IMR-90 (cell line): ENCODE results near the gene TRAPPC12. TPM values are rescaled to one million over a fixed set of nuclear protein-coding genes. Genes with fewer than 3 reads are reported as not detected.

Experiments
- ATAC-seq: fragments of 200-7000 bp; cut with Tn5 transposase; 2 replicates; pipeline ENCODE4 v1.9.1; 2020; ENCODE audit warnings: low read depth, mild to moderate bottlenecking, moderate library complexity
- BruUV-seq: library from RNA; stranded (reverse); fragments of 400-500 nt; replicated peaks from 2 replicates; lab custom pipeline; 2021; lab: Mats Ljungman, UMichigan
- CTCF ChIA-PET: fragments of 300-600 bp; formaldehyde crosslinking; extraction: SDS; loops from one replicate; lab custom pipeline; 2021; ENCODE audit warnings: antibody characterized with exemption; lab: Yijun Ruan, JAX
- POLR2A ChIA-PET: fragments of 300-600 bp; sonication (Branson Sonifier 250); formaldehyde crosslinking; loops from one replicate; lab custom pipeline; 2022; ENCODE audit warnings: antibody characterized with exemption; ENCODE audit not compliant: unreplicated experiment; lab: Charles Lee
- DNase-seq: peaks from one replicate; pipeline ENCODE4 v3.0.0; 2013
- H2AFZ ChIP-seq: replicated peaks from 2 replicates; pipeline ENCODE3; 2013; ENCODE audit warnings: low read length, mild to moderate bottlenecking; ENCODE audit not compliant: poor library complexity
- H2AK5ac ChIP-seq: 2 replicates; pipeline ENCODE4 v1.6.1; 2013; ENCODE audit warnings: low read depth, low read length, inconsistent platforms
- H2AK9ac ChIP-seq: replicated peaks from 2 replicates; pipeline ENCODE3; 2013; ENCODE audit warnings: mild to moderate bottlenecking, low read depth, low read length, moderate library complexity; ENCODE audit not compliant: poor library complexity
- H2BK120ac ChIP-seq: 2 replicates; pipeline ENCODE4 v1.6.1; 2013; ENCODE audit warnings: low read depth, low read length, inconsistent platforms
- H2BK15ac ChIP-seq: 3 replicates; pipeline ENCODE4 v1.6.1; 2013; ENCODE audit warnings: low read depth, low read length, inconsistent platforms
- H2BK20ac ChIP-seq: 2 replicates; pipeline ENCODE4 v1.6.1; 2013; ENCODE audit warnings: low read depth, mild to moderate bottlenecking, inconsistent platforms, low read length, moderate library complexity
- H2BK5ac ChIP-seq: 2 replicates; pipeline ENCODE4 v1.6.1; 2013; ENCODE audit warnings: mild to moderate bottlenecking, low read depth, low read length, inconsistent platforms; ENCODE audit not compliant: poor library complexity, severe bottlenecking
- H3K14ac ChIP-seq: replicated peaks from 2 replicates; pipeline ENCODE4 v1.6.1; 2013; ENCODE audit warnings: low read depth, low read length, inconsistent platforms
- H3K18ac ChIP-seq: 2 replicates; pipeline ENCODE4 v1.6.1; 2013; ENCODE audit warnings: low read depth, low read length, control low read depth
- H3K23ac ChIP-seq: 2 replicates; pipeline ENCODE4 v1.6.1; 2013; ENCODE audit warnings: low read depth, low read length, inconsistent platforms
- H3K27ac ChIP-seq: 2 replicates; pipeline ENCODE4 v1.5.1; 2013; ENCODE audit warnings: mild to moderate bottlenecking, control low read depth, low read length; ENCODE audit not compliant: insufficient read depth
- H3K27me3 ChIP-seq: 2 replicates; pipeline ENCODE4 v1.6.1; 2013; ENCODE audit warnings: low read length; ENCODE audit not compliant: control insufficient read depth, insufficient read depth
- H3K36me3 ChIP-seq: 2 replicates; pipeline ENCODE4 v1.6.1; 2013; ENCODE audit warnings: low read length, mixed read lengths; ENCODE audit not compliant: control insufficient read depth, insufficient read depth
- H3K4ac ChIP-seq: 2 replicates; pipeline ENCODE4 v1.6.1; 2013; ENCODE audit warnings: low read depth, low read length, inconsistent platforms
- H3K4me1 ChIP-seq: 2 replicates; pipeline ENCODE4 v1.6.1; 2013; ENCODE audit warnings: low read length, mixed read lengths; ENCODE audit not compliant: control insufficient read depth, insufficient read depth
- H3K4me2 ChIP-seq: 2 replicates; pipeline ENCODE4 v1.6.1; 2013; ENCODE audit warnings: low read depth, mild to moderate bottlenecking, control low read depth, low read length, moderate library complexity
- H3K4me3 ChIP-seq: 2 replicates; pipeline ENCODE4 v1.5.1; 2013; ENCODE audit warnings: low read depth, mild to moderate bottlenecking, control low read depth, low read length, moderate library complexity; ENCODE audit not compliant: insufficient read depth
- H3K56ac ChIP-seq: 2 replicates; pipeline ENCODE4 v1.6.1; 2013; ENCODE audit warnings: low read length, inconsistent platforms; ENCODE audit not compliant: insufficient read depth; ENCODE audit errors: extremely low read depth
- H3K79me1 ChIP-seq, 2 experiments: 2 replicates each; pipeline ENCODE4 v1.6.1; 2013; ENCODE audit warnings: low read length in 2 of 2, inconsistent platforms in 1 of 2, low read depth in 1 of 2
- H3K9ac ChIP-seq: 2 replicates; pipeline ENCODE4 v1.6.1; 2013; ENCODE audit warnings: low read depth, low read length, control low read depth
- H3K9me1 ChIP-seq: 2 replicates; pipeline ENCODE4 v1.6.1; 2013; ENCODE audit warnings: low read length, inconsistent platforms; ENCODE audit not compliant: insufficient read depth
- H3K9me3 ChIP-seq: 2 replicates; pipeline ENCODE4 v1.6.1; 2013; ENCODE audit warnings: low read length; ENCODE audit not compliant: control insufficient read depth, insufficient read depth
- H4K20me1 ChIP-seq: 2 replicates; pipeline ENCODE4 v1.6.1; 2013; ENCODE audit warnings: low read length, inconsistent platforms; ENCODE audit not compliant: insufficient read depth
- H4K5ac ChIP-seq: 2 replicates; pipeline ENCODE4 v1.6.1; 2013; ENCODE audit warnings: mild to moderate bottlenecking, low read depth, low read length, control low read depth
- H4K8ac ChIP-seq, 2 experiments: 2 replicates each; pipeline ENCODE4 v1.6.1; 2013; ENCODE audit warnings: low read depth in 2 of 2, low read length in 2 of 2, control low read depth in 1 of 2, inconsistent platforms in 1 of 2
- H4K91ac ChIP-seq: 2 replicates; pipeline ENCODE4 v1.6.1; 2013; ENCODE audit warnings: low read depth, low read length, inconsistent platforms; ENCODE audit not compliant: insufficient read depth
- CHD1 ChIP-seq: IDR thresholded peaks from 2 replicates; pipeline ENCODE4 v1.6.1; 2012; ENCODE audit warnings: low read depth, low read length, improper control_type of control experiment
- FOS ChIP-seq: fragments of 150-350 bp; IDR thresholded peaks from 2 replicates; pipeline ENCODE4 v1.6.1; 2016; ENCODE audit warnings: low read depth, low read length
- MXI1 ChIP-seq: IDR thresholded peaks from 2 replicates; pipeline ENCODE4 v1.6.1; 2012; ENCODE audit warnings: low read depth, mild to moderate bottlenecking, low read length, moderate library complexity, borderline replicate concordance
- RCOR1 ChIP-seq: IDR thresholded peaks from 2 replicates; pipeline ENCODE4 v1.6.1; 2012; ENCODE audit warnings: mild to moderate bottlenecking, low read length, improper control_type of control experiment; ENCODE audit not compliant: insufficient replicate concordance
- SMC3 ChIP-seq: fragments of 150-350 bp; IDR thresholded peaks from 2 replicates; pipeline ENCODE4 v1.6.1; 2016; ENCODE audit warnings: low read depth, mild to moderate bottlenecking, antibody characterized with exemption, low read length, moderate library complexity
- USF2 ChIP-seq: fragments of 150-350 bp; IDR thresholded peaks from 2 replicates; pipeline ENCODE4 v1.6.1; 2017; ENCODE audit warnings: mild to moderate bottlenecking, antibody characterized with exemption, low read length, low read depth
- WGBS, 2 experiments: methylation state at CpG; one replicate each; pipeline versions ENCODE4 v1.1.5 to v1.1.7; 2013; ENCODE audit warnings: missing lambda C conversion rate in 2 of 2; ENCODE audit not compliant: insufficient read length in 1 of 2; ENCODE audit errors: extremely low coverage in 2 of 2; 5-methylcytosine and 5-hydroxymethylcytosine counted together
- dilution Hi-C: fragments of 300-500 bp; cut with HindIII; formaldehyde crosslinking; loops from one replicate; pipeline ENCODE4 v1.14.3; 2018; ENCODE audit warnings: low sequenced_read_pairs; ENCODE audit not compliant: unreplicated experiment
- in situ Hi-C: fragments of 300-500 bp; cut with MboI; formaldehyde crosslinking; loops from 3 replicates; pipeline ENCODE4 v1.14.3; 2019; ENCODE audit warnings: low sequenced_read_pairs, inconsistent platforms, mixed read lengths
- intact Hi-C: fragments of 100-400 bp; cut with micrococcal nuclease; formaldehyde crosslinking; loops from 2 replicates; pipeline ENCODE4 v1.10.0; 2022
- polyA plus RNA-seq, 3 experiments: library from polyadenylated mRNA; depleted of rRNA; stranded (reverse); fragments of >200 nt; gene quantifications; 2 replicates each; pipeline ENCODE4 v1.2.3, GENCODE V29; 2012; ENCODE audit warnings: low replicate concordance in 1 of 3
- total RNA-seq: library from RNA; depleted of rRNA; stranded (reverse); fragments of >200 nt; gene quantifications from 2 replicates; pipeline ENCODE4 v1.2.3, GENCODE V29; 2012

Gene TRAPPC12
- total and polyA plus RNA-seq, 2 of the 4 experiments (the other 2 are of a cell fraction), result 25.8 to 69.9 TPM

- no peak for TF ChIP-seq MXI1
Measured at GRCh38 chr2:3414133-3414860, 34.8 kb downstream of the TRAPPC12 start (continued).

- no peak overlapping the region for H3K9ac ChIP-seq
- no peak for TF ChIP-seq SMC3
- no peak for TF ChIP-seq RCOR1
- TF ChIP-seq USF2, result no peak
- no peak for TF ChIP-seq FOS
- no peak for TF ChIP-seq CHD1
- no peak overlapping the region for H2AFZ ChIP-seq
- ChIA-PET POLR2A (no interaction called here), CTCF (no interaction called here)
- in situ Hi-C loops (no loop called here), intact Hi-C loops (no loop called here), dilution Hi-C loops (no loop called here)
- no peak overlapping the region for H2BK120ac ChIP-seq
- no peak overlapping the region for H4K5ac ChIP-seq
- DNase-seq (no peak), ATAC-seq (no peak)
- H3K27ac ChIP-seq, result no peak overlapping the region
- H3K9me1 ChIP-seq, result peaks cover 2% of the 10 kb centered on the region; the same call in 1 of the 2 replicates
- 84% methylated on average over 9 of the region's 11 CpGs; no CpG with 5 or more reads in 1 of the 2 experiments for WGBS, 2 experiments
- H4K91ac ChIP-seq, result no peak overlapping the region
- BruUV-seq, result no TSS peak
- H2BK20ac ChIP-seq, result no peak overlapping the region
- H3K14ac ChIP-seq, result no peak overlapping the region
- peaks cover 2% of the 10 kb centered on the region; the same call in 1 of the 2 replicates for H3K4me1 ChIP-seq
- H3K23ac ChIP-seq, result no peak overlapping the region
- H3K79me1 ChIP-seq, result peaks cover 23 to 33% of the 10 kb centered on the region in 2 experiments
- H4K20me1 ChIP-seq, result peaks cover 4% of the 10 kb centered on the region; the same call in 1 of the 2 replicates
- no peak overlapping the region for H3K4ac ChIP-seq
- no peak overlapping the region for H3K4me2 ChIP-seq
- peaks cover 54% of the 10 kb centered on the region for H3K36me3 ChIP-seq
- H3K9me3 ChIP-seq, result no peaks in the 10 kb centered on the region
- H3K27me3 ChIP-seq, result no peaks in the 10 kb centered on the region
- H4K8ac ChIP-seq, result no peak overlapping the region
- H3K56ac ChIP-seq, result no peak overlapping the region
- no peak overlapping the region for H3K18ac ChIP-seq
- H2BK5ac ChIP-seq, result no peak overlapping the region
- H3K4me3 ChIP-seq, result no peak overlapping the region
- H2AK5ac ChIP-seq, result no peak overlapping the region
- H2BK15ac ChIP-seq, result no peak overlapping the region
- no peak overlapping the region for H2AK9ac ChIP-seq
Measured at GRCh38 chr2:3418766-3419404, 39.4 kb downstream of the TRAPPC12 start.
